HG03039 (cell line): ENCODE results near the gene FBXW2.

Experiments used
- ATAC-seq: cut with Tn5 transposase; IDR thresholded peaks from one replicate; pipeline ENCODE4 v1.9.1; 2021; ENCODE audit warnings: mild to moderate bottlenecking, moderate library complexity; ENCODE audit not compliant: unreplicated experiment

The FBXW2 gene

GRCh38 chr9:120715389-120715924 lies 77.8 kb downstream of the FBXW2 start:
- ATAC-seq, result no peak

GRCh38 chr9:120714846-120715388 lies 78.3 kb downstream of the FBXW2 start:
- ATAC-seq, result peak; percentile 2

- ATAC-seq, result peak; percentile 95
These were observed 78.9 kb downstream of the FBXW2 start, which contains the start of gene MEGF9 for GRCh38 chr9:120714088-120714845. Gene MEGF9 (minus strand): TSS chr9:120714470. CDS start chr9:120714358, 112 bp downstream.

GRCh38 chr9:120713257-120714087 lies 79.7 kb downstream of the FBXW2 start:
- no peak for ATAC-seq

- ATAC-seq, result no peak
These were observed 80.6 kb downstream of the FBXW2 start for GRCh38 chr9:120712539-120713031.

- ATAC-seq, result no peak
These were observed 81.2 kb downstream of the FBXW2 start for GRCh38 chr9:120711841-120712538.

GRCh38 chr9:120711354-120711753 lies 81.9 kb downstream of the FBXW2 start:
- no peak for ATAC-seq

GRCh38 chr9:120710110-120710981 lies 82.9 kb downstream of the FBXW2 start:
- ATAC-seq, result no peak

- no peak for ATAC-seq
These were observed 84.5 kb downstream of the FBXW2 start for GRCh38 chr9:120708526-120709224.

- no peak for ATAC-seq
These were observed 86.0 kb downstream of the FBXW2 start for GRCh38 chr9:120707170-120707569.
